ENCODE results near the gene ZNF197. TPM values are rescaled to one million over a fixed set of nuclear protein-coding genes. Genes with fewer than 3 reads are reported as not detected.

Gene ZNF197
- total and polyA plus RNA-seq, 10 of the 15 experiments (the other 5 are each of a cell fraction or from before 2014, with no cell fraction given), result 3.2 to 16.6 (median 9.7) TPM

- TF ChIP-seq HSF1 (IDR thresholded peaks at IDR 0.05; ENCODE audit: low read depth, low read length), result no peak
- TF ChIP-seq HCFC1 (IDR thresholded peaks at IDR 0.05; ENCODE audit: low read length), result peak; percentile 56
- no peak for TF ChIP-seq CREB1 (IDR thresholded peaks at IDR 0.05; ENCODE audit: low read depth)
- peak; percentile 29; the same call in 1 of the 2 replicates for TF ChIP-seq RB1 (IDR thresholded peaks at IDR 0.05; ENCODE audit: borderline replicate concordance)
- 0 out of 2 replicates have a peak, but pooled peaks have one; percentile 53 for TF ChIP-seq EED (IDR thresholded peaks at IDR 0.05; ENCODE audit: low read depth)
- peak in 1 of 2 experiments; percentile 57; a peak in 2 of 4 replicates for TF ChIP-seq ETV6 (conservative IDR thresholded peaks at IDR 0.05 in 1 of 2, IDR thresholded peaks at IDR 0.05 in 1 of 2; ENCODE audit: borderline replicate concordance in 1 of 2, low read depth in 1 of 2)
- TF ChIP-seq ZBTB40 (IDR thresholded peaks at IDR 0.05; ENCODE audit: borderline replicate concordance), result peak; percentile 90
- TF ChIP-seq MAX (IDR thresholded peaks at IDR 0.05; ENCODE audit: low read depth, low read length), result no peak
- 0 out of 2 replicates have a peak, but pooled peaks have one; percentile 19 for TF ChIP-seq GATAD2B (conservative IDR thresholded peaks at IDR 0.05; ENCODE audit: low read depth)
- TF ChIP-seq POLR2AphosphoS5 (IDR thresholded peaks at IDR 0.05; ENCODE audit: low read length), result peak; percentile 77
- TF ChIP-seq CTCF (IDR thresholded peaks at IDR 0.05 in 2 of 3, conservative IDR thresholded peaks at IDR 0.05 in 1 of 3; ENCODE audit: control insufficient read depth in 2 of 3, extremely low read depth in 1 of 3, insufficient read depth in 1 of 3, low read depth in 3 of 3, low read length in 3 of 3), result peak in 2 of 3 experiments; percentile 2 to 10; a peak in 1 of 6 replicates
- TF ChIP-seq POLR2A (IDR thresholded peaks at IDR 0.05; ENCODE audit: low read depth, low read length), result peak; percentile 88
- peak; percentile 59; the same call in 1 of the 2 replicates for TF ChIP-seq REST (IDR thresholded peaks at IDR 0.05; ENCODE audit: low read depth, low read length)
- no peak for TF ChIP-seq BACH1 (IDR thresholded peaks at IDR 0.05; ENCODE audit: borderline replicate concordance)
- TF ChIP-seq ELK1 (IDR thresholded peaks at IDR 0.05; ENCODE audit: low read depth, low read length), result peak; percentile 87
- peak; percentile 58; the same call in 1 of the 2 replicates for TF ChIP-seq SMAD5 (IDR thresholded peaks at IDR 0.05; ENCODE audit: low read depth)
These were observed at the start of gene ZNF197 (continued) for GRCh38 chr3:44624749-44625480.

Measured in GM12878 (cell line).